Measurements from ENCODE around the gene IRF1.

DNA sequence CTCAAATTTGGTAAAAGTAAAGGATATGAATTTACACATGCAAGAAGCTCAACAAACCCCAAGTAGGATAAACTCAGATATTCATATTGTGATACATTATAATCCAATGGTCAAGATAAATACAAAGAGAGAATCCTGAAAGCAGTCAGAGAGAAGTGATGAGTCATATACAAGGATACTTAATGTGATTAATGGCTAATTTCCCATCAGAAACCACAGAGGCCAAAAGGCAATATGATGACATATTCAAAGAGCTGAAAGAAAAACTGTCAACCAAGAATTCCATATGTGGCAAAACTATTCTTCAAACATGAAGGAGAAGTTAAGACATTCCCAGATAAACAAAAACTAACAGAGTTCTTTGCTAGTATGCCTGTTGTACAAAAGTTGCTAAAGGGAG, 19.5 kb upstream of the IRF1 start:
- no peak for TF ChIP-seq POLR2AphosphoS5 (IDR thresholded peaks at IDR 0.05)
- TF ChIP-seq, protein P1, sequence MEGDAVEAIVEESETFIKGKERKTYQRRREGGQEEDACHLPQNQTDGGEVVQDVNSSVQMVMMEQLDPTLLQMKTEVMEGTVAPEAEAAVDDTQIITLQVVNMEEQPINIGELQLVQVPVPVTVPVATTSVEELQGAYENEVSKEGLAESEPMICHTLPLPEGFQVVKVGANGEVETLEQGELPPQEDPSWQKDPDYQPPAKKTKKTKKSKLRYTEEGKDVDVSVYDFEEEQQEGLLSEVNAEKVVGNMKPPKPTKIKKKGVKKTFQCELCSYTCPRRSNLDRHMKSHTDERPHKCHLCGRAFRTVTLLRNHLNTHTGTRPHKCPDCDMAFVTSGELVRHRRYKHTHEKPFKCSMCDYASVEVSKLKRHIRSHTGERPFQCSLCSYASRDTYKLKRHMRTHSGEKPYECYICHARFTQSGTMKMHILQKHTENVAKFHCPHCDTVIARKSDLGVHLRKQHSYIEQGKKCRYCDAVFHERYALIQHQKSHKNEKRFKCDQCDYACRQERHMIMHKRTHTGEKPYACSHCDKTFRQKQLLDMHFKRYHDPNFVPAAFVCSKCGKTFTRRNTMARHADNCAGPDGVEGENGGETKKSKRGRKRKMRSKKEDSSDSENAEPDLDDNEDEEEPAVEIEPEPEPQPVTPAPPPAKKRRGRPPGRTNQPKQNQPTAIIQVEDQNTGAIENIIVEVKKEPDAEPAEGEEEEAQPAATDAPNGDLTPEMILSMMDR (IDR thresholded peaks at IDR 0.05): no peak
- no peak for TF ChIP-seq POLR2A (IDR thresholded peaks at IDR 0.05)
